SK-N-SH treated with all-trans-retinoic acid at 6 μM for 48 hours (cell line): Measurements from ENCODE around the gene CDHR5.

ENCODE experiments used
- ATAC-seq: fragments of 200-7000 bp; cut with Tn5 transposase; 3 replicates; pipeline ENCODE4 v1.9.1; 2020; ENCODE audit warnings: mild to moderate bottlenecking, moderate library complexity
- ARNTL ChIP-seq: fragments of 450-650 bp; formaldehyde crosslinking; IDR thresholded peaks from 2 replicates; pipeline ENCODE4 v1.5.0; 2020; ENCODE audit warnings: low read depth, mild to moderate bottlenecking, moderate library complexity, borderline replicate concordance
- BACH2 ChIP-seq: fragments of 250-450 bp; sonication (Bioruptor Pico); IDR thresholded peaks from 2 replicates; pipeline ENCODE4 v1.9.0; 2021; ENCODE audit warnings: mild to moderate bottlenecking, borderline replicate concordance
- CREB5 ChIP-seq: fragments of 250-450 bp; sonication (Bioruptor Pico); IDR thresholded peaks from 2 replicates; pipeline ENCODE4 v1.5.1; 2020; ENCODE audit warnings: low read depth, mild to moderate bottlenecking, moderate library complexity
- CSRNP3 ChIP-seq: fragments of 250-450 bp; sonication (Bioruptor Pico); IDR thresholded peaks from 2 replicates; pipeline ENCODE4 v1.5.1; 2021; ENCODE audit warnings: mild to moderate bottlenecking, moderate library complexity
- ESRRG ChIP-seq: fragments of 250-450 bp; sonication (Bioruptor Pico); IDR thresholded peaks from 2 replicates; pipeline ENCODE4 v1.6.1; 2021; ENCODE audit warnings: mild to moderate bottlenecking
- GLIS3 ChIP-seq: fragments of 250-450 bp; sonication (Bioruptor Pico); IDR thresholded peaks from 2 replicates; pipeline ENCODE4 v1.5.0; 2020; ENCODE audit warnings: mild to moderate bottlenecking, moderate library complexity
- OSR1 ChIP-seq: fragments of 250-450 bp; sonication (Bioruptor Pico); IDR thresholded peaks from 2 replicates; pipeline ENCODE4 v1.8.0; 2022; ENCODE audit warnings: moderate library complexity, mild to moderate bottlenecking, inconsistent platforms
- PATZ1 ChIP-seq: fragments of 250-450 bp; sonication (Bioruptor Pico); IDR thresholded peaks from 2 replicates; pipeline ENCODE4 v1.8.0; 2020; ENCODE audit warnings: mild to moderate bottlenecking, moderate library complexity, borderline replicate concordance
- POU6F1 ChIP-seq: fragments of 250-450 bp; sonication (Bioruptor Pico); IDR thresholded peaks from 2 replicates; pipeline ENCODE4 v1.8.0; 2021; ENCODE audit warnings: low read depth, mild to moderate bottlenecking, moderate library complexity, borderline replicate concordance
- PPARA ChIP-seq: fragments of 250-450 bp; sonication (Bioruptor Pico); IDR thresholded peaks from 2 replicates; pipeline ENCODE4 v1.5.0; 2020; ENCODE audit warnings: mild to moderate bottlenecking, borderline replicate concordance
- RARB ChIP-seq: fragments of 250-450 bp; sonication (Bioruptor Pico); IDR thresholded peaks from 2 replicates; pipeline ENCODE4 v1.8.0; 2021; ENCODE audit warnings: mild to moderate bottlenecking, moderate library complexity
- TCF4 ChIP-seq: fragments of 250-450 bp; sonication (Bioruptor Pico); IDR thresholded peaks from 2 replicates; pipeline ENCODE4 v1.8.0; 2021; ENCODE audit warnings: mild to moderate bottlenecking, moderate library complexity, borderline replicate concordance
- TOX ChIP-seq: fragments of 250-450 bp; sonication (Bioruptor Pico); IDR thresholded peaks from 2 replicates; pipeline ENCODE4 v1.8.0; 2021; ENCODE audit warnings: mild to moderate bottlenecking, moderate library complexity, borderline replicate concordance
- TSHZ2 ChIP-seq: fragments of 250-450 bp; sonication (Bioruptor Pico); IDR thresholded peaks from 2 replicates; pipeline ENCODE4 v1.5.0; 2020; ENCODE audit warnings: mild to moderate bottlenecking, moderate library complexity
- ZC3H10 ChIP-seq: fragments of 250-450 bp; sonication (Bioruptor Pico); IDR thresholded peaks from 2 replicates; pipeline ENCODE4 v1.5.1; 2021; ENCODE audit warnings: mild to moderate bottlenecking, moderate library complexity
- ZFP3 ChIP-seq: fragments of 250-450 bp; sonication (Bioruptor Pico); IDR thresholded peaks from 2 replicates; pipeline ENCODE4 v1.5.0; 2020; ENCODE audit warnings: mild to moderate bottlenecking, moderate library complexity
- ZFP30 ChIP-seq: fragments of 450-650 bp; formaldehyde crosslinking; IDR thresholded peaks from 2 replicates; pipeline ENCODE4 v1.5.0; 2022; ENCODE audit warnings: mild to moderate bottlenecking, moderate library complexity
- ZNF70 ChIP-seq: fragments of 450-650 bp; formaldehyde crosslinking; IDR thresholded peaks from 2 replicates; pipeline ENCODE4 v1.5.0; 2020; ENCODE audit warnings: mild to moderate bottlenecking, moderate library complexity
- ZNF8 ChIP-seq: fragments of 450-650 bp; formaldehyde crosslinking; IDR thresholded peaks from 2 replicates; pipeline ENCODE4 v1.5.0; 2020; ENCODE audit warnings: mild to moderate bottlenecking, moderate library complexity

The CDHR5 gene

GRCh38 chr11:617912-618682, 6.7 kb downstream of the CDHR5 start:
- no peak for TF ChIP-seq ZFP30 (CRISPR knock-in tag)
- TF ChIP-seq RARB (CRISPR knock-in tag) = no peak
- TF ChIP-seq PATZ1 (CRISPR knock-in tag) = no peak
- TF ChIP-seq CSRNP3 = no peak
- TF ChIP-seq ZFP3 = no peak
- no peak for TF ChIP-seq PPARA (CRISPR knock-in tag)
- no peak for TF ChIP-seq ESRRG (CRISPR knock-in tag)
- no peak for TF ChIP-seq TOX (CRISPR knock-in tag)
- TF ChIP-seq CREB5 (CRISPR knock-in tag) = no peak
- TF ChIP-seq POU6F1 (CRISPR knock-in tag) = no peak
- no peak for ATAC-seq

- no peak for ATAC-seq
- TF ChIP-seq ZFP30 (CRISPR knock-in tag) = no peak
- no peak for TF ChIP-seq TCF4 (CRISPR knock-in tag)
- TF ChIP-seq TOX (CRISPR knock-in tag) = no peak
- TF ChIP-seq OSR1 (CRISPR knock-in tag) = no peak
- TF ChIP-seq ZNF70 (CRISPR knock-in tag) = no peak
- no peak for TF ChIP-seq ARNTL (CRISPR knock-in tag)
- TF ChIP-seq ZFP3 = no peak
- TF ChIP-seq PPARA (CRISPR knock-in tag) = no peak
- no peak for TF ChIP-seq ZC3H10 (CRISPR knock-in tag)
- no peak for TF ChIP-seq BACH2 (CRISPR knock-in tag)
- TF ChIP-seq TSHZ2 (CRISPR knock-in tag) = no peak
- TF ChIP-seq CSRNP3 = no peak
- no peak for TF ChIP-seq ESRRG (CRISPR knock-in tag)
- TF ChIP-seq GLIS3 (CRISPR knock-in tag) = no peak
- no peak for TF ChIP-seq ZNF8 (CRISPR knock-in tag)
- no peak for TF ChIP-seq CREB5 (CRISPR knock-in tag)
- TF ChIP-seq RARB (CRISPR knock-in tag) = no peak
- no peak for TF ChIP-seq PATZ1 (CRISPR knock-in tag)
Observed at GRCh38 chr11:617199-617911, 7.4 kb downstream of the CDHR5 start.
